Upper lobe of left lung (tissue), 4 donors: ENCODE measurements around the gene TRAPPC6A.

ENCODE experiments used
- CTCF ChIP-seq, 6 experiments: fragments of 450-650 bp in 4 of 6; fragments of 200-600 bp in 2 of 6; sonication (generic) in 2 of 6; IDR thresholded peaks; one replicate each; pipeline ENCODE4 v1.5.1; 2016 to 2019; ENCODE audit warnings: antibody characterized with exemption in 6 of 6
- POLR2A ChIP-seq, 4 donors: fragments of 450-650 bp; IDR thresholded peaks; one replicate each; pipeline ENCODE4 v1.5.1; 2016 to 2017; ENCODE audit warnings: antibody characterized with exemption in 4 of 4, mild to moderate bottlenecking in 2 of 4
- POLR2AphosphoS5 ChIP-seq, 2 donors: sonication (generic); formaldehyde crosslinking; IDR thresholded peaks; one replicate each; pipeline ENCODE4 v1.5.1; 2017; ENCODE audit warnings: antibody characterized with exemption in 2 of 2

GRCh38 chr19:45216667-45217066, 38.6 kb upstream of the TRAPPC6A start:
- TF ChIP-seq POLR2AphosphoS5 (IDR thresholded peaks at IDR 0.05) = no peak
- TF ChIP-seq CTCF (IDR thresholded peaks at IDR 0.05) = no peak
- TF ChIP-seq POLR2A (IDR thresholded peaks at IDR 0.05) = no peak
